Memory B cell (primary cell): ENCODE measurements around the gene PLEK.
"Not testable (repeated sequence)": the region's sequence is repeated elsewhere in the genome, so short reads cannot be mapped to it uniquely, and the experiment has no call there.

Experiments
- ATAC-seq: fragments of 150-1000 bp; cut with Tn5 transposase; 2 replicates; pipeline ENCODE4 v1.10.0; 2021; ENCODE audit warnings: low read depth, mild to moderate bottlenecking, moderate library complexity
- DNase-seq, 2 donors: peaks; one replicate each; pipeline ENCODE4 v3.0.0; 2022; ENCODE audit warnings: low spot score in 2 of 2
- H3K27ac Mint-ChIP-seq: one replicate; pipeline ENCODE4 v1.8.0; 2022; ENCODE audit warnings: mild to moderate bottlenecking, moderate library complexity, mixed read lengths
- H3K27me3 Mint-ChIP-seq: one replicate; pipeline ENCODE4 v1.8.0; 2022; ENCODE audit warnings: mixed read lengths
- H3K36me3 Mint-ChIP-seq: one replicate; pipeline ENCODE4 v1.8.0; 2022; ENCODE audit warnings: mild to moderate bottlenecking, mixed read lengths
- H3K4me1 Mint-ChIP-seq: one replicate; pipeline ENCODE4 v1.8.0; 2022; ENCODE audit warnings: mixed read lengths
- H3K4me3 Mint-ChIP-seq: one replicate; pipeline ENCODE4 v1.8.0; 2022; ENCODE audit warnings: mild to moderate bottlenecking, moderate library complexity, mixed read lengths
- H3K9me3 Mint-ChIP-seq: one replicate; pipeline ENCODE4 v1.8.0; 2022; ENCODE audit warnings: mixed read lengths

The PLEK gene

GRCh38 chr2:68384485-68385107, 19.5 kb downstream of the PLEK start:
- no peak for ATAC-seq
- no peak overlapping the region for H3K4me3 Mint-ChIP-seq
- no peaks in the 10 kb centered on the region for H3K9me3 Mint-ChIP-seq
- no peak for DNase-seq
- peaks cover 60% of the 10 kb centered on the region for H3K4me1 Mint-ChIP-seq
- peaks cover 55% of the 10 kb centered on the region for H3K36me3 Mint-ChIP-seq
- H3K27me3 Mint-ChIP-seq, result no peaks in the 10 kb centered on the region
- peak overlapping the region; percentile 99 for H3K27ac Mint-ChIP-seq

GRCh38 chr2:68385220-68385906, 20.3 kb downstream of the PLEK start:
- no peak for DNase-seq
- Mint-ChIP-seq H3K36me3 (peaks cover 51% of the 10 kb centered on the region), H3K4me3 (peak overlapping the region; percentile 81), H3K27me3 (no peaks in the 10 kb centered on the region), H3K27ac (peak overlapping the region; percentile 99), H3K9me3 (no peaks in the 10 kb centered on the region), H3K4me1 (peaks cover 55% of the 10 kb centered on the region)
- ATAC-seq, result peak; percentile 48

- no peaks in the 10 kb centered on the region for H3K9me3 Mint-ChIP-seq
- peaks cover 55% of the 10 kb centered on the region for H3K4me1 Mint-ChIP-seq
- no peak for DNase-seq
- H3K36me3 Mint-ChIP-seq, result peaks cover 48% of the 10 kb centered on the region
- H3K27ac Mint-ChIP-seq, result peak overlapping the region; percentile 99
- H3K27me3 Mint-ChIP-seq, result no peaks in the 10 kb centered on the region
- ATAC-seq, result no peak
- peak overlapping the region; percentile 81 for H3K4me3 Mint-ChIP-seq
These were observed 20.8 kb downstream of the PLEK start for GRCh38 chr2:68385907-68386287.

GRCh38 chr2:68386365-68386764, 21.3 kb downstream of the PLEK start:
- DNase-seq (no peak), ATAC-seq (no peak)
- Mint-ChIP-seq H3K27me3 (no peaks in the 10 kb centered on the region), H3K9me3 (no peaks in the 10 kb centered on the region), H3K4me1 (peaks cover 57% of the 10 kb centered on the region), H3K4me3 (no peak overlapping the region), H3K36me3 (peaks cover 49% of the 10 kb centered on the region), H3K27ac (peak overlapping the region; percentile 99)

- DNase-seq (peak in 1 of 2 donors; percentile 69), ATAC-seq (peak; percentile 81)
- Mint-ChIP-seq H3K4me1 (peaks cover 63% of the 10 kb centered on the region), H3K9me3 (peaks cover 1% of the 10 kb centered on the region), H3K36me3 (peaks cover 51% of the 10 kb centered on the region), H3K27me3 (no peaks in the 10 kb centered on the region), H3K27ac (peak overlapping the region; percentile 99), H3K4me3 (peak overlapping the region; percentile 71)
These were observed 22.6 kb downstream of the PLEK start for GRCh38 chr2:68387408-68388350.

GRCh38 chr2:68388358-68388757, 23.3 kb downstream of the PLEK start:
- ATAC-seq (no peak), DNase-seq (no peak)
- Mint-ChIP-seq H3K9me3 (peaks cover 1% of the 10 kb centered on the region), H3K27me3 (no peaks in the 10 kb centered on the region), H3K27ac (peak overlapping the region; percentile 99), H3K36me3 (peaks cover 50% of the 10 kb centered on the region), H3K4me3 (peak overlapping the region; percentile 71), H3K4me1 (peaks cover 61% of the 10 kb centered on the region)

GRCh38 chr2:68388772-68389171, 23.7 kb downstream of the PLEK start:
- peaks cover 57% of the 10 kb centered on the region for H3K4me1 Mint-ChIP-seq
- H3K36me3 Mint-ChIP-seq, result peaks cover 48% of the 10 kb centered on the region
- H3K4me3 Mint-ChIP-seq, result peak overlapping the region; percentile 70
- H3K9me3 Mint-ChIP-seq, result peaks cover 1% of the 10 kb centered on the region
- H3K27me3 Mint-ChIP-seq, result no peaks in the 10 kb centered on the region
- peak overlapping the region; percentile 99 for H3K27ac Mint-ChIP-seq
- ATAC-seq (no peak), DNase-seq (no peak)

- peaks cover 47% of the 10 kb centered on the region for H3K4me1 Mint-ChIP-seq
- no peak for ATAC-seq
- no peaks in the 10 kb centered on the region for H3K27me3 Mint-ChIP-seq
- no peak overlapping the region for H3K4me3 Mint-ChIP-seq
- DNase-seq, result no peak
- peaks cover 1% of the 10 kb centered on the region for H3K9me3 Mint-ChIP-seq
- peaks cover 51% of the 10 kb centered on the region for H3K36me3 Mint-ChIP-seq
- H3K27ac Mint-ChIP-seq, result no peak overlapping the region
These were observed 25.0 kb downstream of the PLEK start for GRCh38 chr2:68390114-68390513.

- H3K4me1 Mint-ChIP-seq, result peaks cover 43% of the 10 kb centered on the region
- peak overlapping the region; percentile 46 for H3K27ac Mint-ChIP-seq
- peaks cover 1% of the 10 kb centered on the region for H3K9me3 Mint-ChIP-seq
- peaks cover 53% of the 10 kb centered on the region for H3K36me3 Mint-ChIP-seq
- H3K27me3 Mint-ChIP-seq, result no peaks in the 10 kb centered on the region
- DNase-seq (no peak), ATAC-seq (no peak)
- no peak overlapping the region for H3K4me3 Mint-ChIP-seq
These were observed 25.5 kb downstream of the PLEK start for GRCh38 chr2:68390586-68390985.

GRCh38 chr2:68391099-68391498, 26.0 kb downstream of the PLEK start:
- peaks cover 1% of the 10 kb centered on the region for H3K9me3 Mint-ChIP-seq
- no peak overlapping the region for H3K4me3 Mint-ChIP-seq
- DNase-seq, result no peak
- peaks cover 42% of the 10 kb centered on the region for H3K4me1 Mint-ChIP-seq
- peak overlapping the region; percentile 46 for H3K27ac Mint-ChIP-seq
- H3K36me3 Mint-ChIP-seq, result peaks cover 55% of the 10 kb centered on the region
- H3K27me3 Mint-ChIP-seq, result no peaks in the 10 kb centered on the region
- ATAC-seq, result no peak

- DNase-seq, result no peak
- H3K36me3 Mint-ChIP-seq, result peaks cover 61% of the 10 kb centered on the region
- no peaks in the 10 kb centered on the region for H3K27me3 Mint-ChIP-seq
- H3K4me3 Mint-ChIP-seq, result no peak overlapping the region
- peaks cover 1% of the 10 kb centered on the region for H3K9me3 Mint-ChIP-seq
- peaks cover 42% of the 10 kb centered on the region for H3K4me1 Mint-ChIP-seq
- H3K27ac Mint-ChIP-seq, result peak overlapping the region; percentile 89
- ATAC-seq, result no peak
These were observed 26.8 kb downstream of the PLEK start for GRCh38 chr2:68391869-68392268.

GRCh38 chr2:68396093-68396492, 31.0 kb downstream of the PLEK start:
- H3K4me3 Mint-ChIP-seq, result no peak overlapping the region
- peaks cover 76% of the 10 kb centered on the region for H3K36me3 Mint-ChIP-seq
- DNase-seq, result no peak
- H3K9me3 Mint-ChIP-seq, result peaks cover 6% of the 10 kb centered on the region
- peak overlapping the region; percentile 77 for H3K27ac Mint-ChIP-seq
- H3K4me1 Mint-ChIP-seq, result peaks cover 28% of the 10 kb centered on the region
- H3K27me3 Mint-ChIP-seq, result no peaks in the 10 kb centered on the region
- no peak for ATAC-seq

- peaks cover 78% of the 10 kb centered on the region for H3K36me3 Mint-ChIP-seq
- not testable (repeated sequence) for DNase-seq, H3K27me3 Mint-ChIP-seq, ATAC-seq, H3K9me3 Mint-ChIP-seq, H3K4me3 Mint-ChIP-seq
- H3K4me1 Mint-ChIP-seq, result peaks cover 30% of the 10 kb centered on the region
- peak overlapping the region; percentile 77 for H3K27ac Mint-ChIP-seq
These were observed 32.7 kb downstream of the PLEK start for GRCh38 chr2:68397704-68398263.
